ENCODE measurements around the gene GPSM1. TPM values are rescaled to one million over a fixed set of nuclear protein-coding genes. Genes with fewer than 3 reads are reported as not detected.
A peak's percentile ranks its signal among the peaks of the same experiment; 100 is the strongest.

The GPSM1 gene
- total RNA-seq, 1 donor = 54.8 TPM

GRCh38 chr9:136372561-136373299 lies 45.4 kb downstream of the GPSM1 start:
- TF ChIP-seq, protein P1, sequence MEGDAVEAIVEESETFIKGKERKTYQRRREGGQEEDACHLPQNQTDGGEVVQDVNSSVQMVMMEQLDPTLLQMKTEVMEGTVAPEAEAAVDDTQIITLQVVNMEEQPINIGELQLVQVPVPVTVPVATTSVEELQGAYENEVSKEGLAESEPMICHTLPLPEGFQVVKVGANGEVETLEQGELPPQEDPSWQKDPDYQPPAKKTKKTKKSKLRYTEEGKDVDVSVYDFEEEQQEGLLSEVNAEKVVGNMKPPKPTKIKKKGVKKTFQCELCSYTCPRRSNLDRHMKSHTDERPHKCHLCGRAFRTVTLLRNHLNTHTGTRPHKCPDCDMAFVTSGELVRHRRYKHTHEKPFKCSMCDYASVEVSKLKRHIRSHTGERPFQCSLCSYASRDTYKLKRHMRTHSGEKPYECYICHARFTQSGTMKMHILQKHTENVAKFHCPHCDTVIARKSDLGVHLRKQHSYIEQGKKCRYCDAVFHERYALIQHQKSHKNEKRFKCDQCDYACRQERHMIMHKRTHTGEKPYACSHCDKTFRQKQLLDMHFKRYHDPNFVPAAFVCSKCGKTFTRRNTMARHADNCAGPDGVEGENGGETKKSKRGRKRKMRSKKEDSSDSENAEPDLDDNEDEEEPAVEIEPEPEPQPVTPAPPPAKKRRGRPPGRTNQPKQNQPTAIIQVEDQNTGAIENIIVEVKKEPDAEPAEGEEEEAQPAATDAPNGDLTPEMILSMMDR (IDR thresholded peaks at IDR 0.05; ENCODE audit: insufficient read depth, low read depth, low read length) = peak; percentile 50

DNA sequence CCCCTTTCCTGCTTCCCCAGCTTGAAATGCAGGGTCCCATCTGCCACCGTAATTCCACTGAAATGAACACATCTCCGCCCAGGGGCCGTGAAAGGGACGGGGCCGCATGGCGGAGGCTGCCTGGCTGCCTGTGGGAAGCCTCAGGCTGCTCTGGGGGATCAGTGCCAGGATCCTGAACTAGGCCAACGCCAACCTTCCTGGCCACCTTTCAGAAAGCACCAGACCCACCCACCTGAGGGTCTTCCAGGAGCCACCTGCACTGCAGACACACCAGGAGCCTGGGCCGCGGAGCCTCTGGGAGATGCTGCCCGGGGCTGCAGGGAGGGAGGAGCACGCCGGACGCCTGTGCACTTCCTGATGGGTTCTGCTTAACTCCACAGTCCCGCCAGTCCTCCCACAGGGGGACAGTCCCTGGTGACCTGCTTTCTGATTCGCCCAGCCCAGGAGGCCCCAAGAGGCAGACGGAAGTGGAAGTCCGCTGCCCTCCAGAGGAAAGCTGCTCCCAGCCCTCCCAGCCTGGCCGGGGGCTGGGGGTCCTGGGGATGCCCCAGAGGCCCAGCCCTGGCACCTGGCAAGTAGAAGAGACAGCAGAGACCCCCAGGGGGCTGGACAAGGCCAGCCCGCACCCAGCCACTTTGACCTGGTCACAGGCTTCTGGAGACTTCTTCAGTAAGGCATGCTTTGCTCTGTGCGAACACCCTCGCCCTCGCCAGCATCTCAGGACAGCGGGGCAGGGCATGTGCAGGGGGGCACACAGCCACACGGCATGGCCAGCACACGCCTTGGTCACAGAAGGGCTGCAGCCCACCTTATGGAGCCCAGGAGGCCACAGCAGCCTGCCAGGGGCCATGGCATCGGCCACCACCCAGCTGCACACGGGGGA lies 46.2 kb downstream of the GPSM1 start, which contains the start of gene CARD9:
CARD9 (minus strand) TSS at position 370 of the 883 bp plus-strand sequence. CDS start 1,591 bp downstream, outside the sequence.
- DNase-seq (ENCODE audit: low read depth) = peak; percentile 45
- H3K4me3 ChIP-seq (ENCODE audit: low read depth, low read length) = peak within 1 kb of the TSS; percentile 39
- TF ChIP-seq, protein P1 (IDR thresholded peaks at IDR 0.05; ENCODE audit: insufficient read depth, low read depth, low read length) = no peak

More at GRCh38 chr9:136372561-136373299, 45.4 kb downstream of the GPSM1 start:
- DNase-seq (ENCODE audit: low read depth) = peak; percentile 90
- H3K4me3 ChIP-seq (ENCODE audit: low read depth, low read length) = peak overlapping the region; percentile 39

GRCh38 chr9:136374183-136374575 lies 46.8 kb downstream of the GPSM1 start:
- TF ChIP-seq, protein P1 (IDR thresholded peaks at IDR 0.05; ENCODE audit: insufficient read depth, low read depth, low read length) = no peak
- no peak for DNase-seq (ENCODE audit: low read depth)

GRCh38 chr9:136375096-136375495 lies 47.8 kb downstream of the GPSM1 start:
- no peak for DNase-seq (ENCODE audit: low read depth)
- H3K4me3 ChIP-seq (ENCODE audit: low read depth, low read length) = no peak overlapping the region
- TF ChIP-seq, protein P1 (IDR thresholded peaks at IDR 0.05; ENCODE audit: insufficient read depth, low read depth, low read length) = no peak

More at GRCh38 chr9:136374183-136374575, 46.8 kb downstream of the GPSM1 start:
- no peak overlapping the region for H3K4me3 ChIP-seq (ENCODE audit: low read depth, low read length)

GRCh38 chr9:136376457-136376856 lies 49.1 kb downstream of the GPSM1 start:
- TF ChIP-seq, protein P1 (IDR thresholded peaks at IDR 0.05; ENCODE audit: insufficient read depth, low read depth, low read length) = no peak
- no peak for DNase-seq (ENCODE audit: low read depth)

GRCh38 chr9:136377341-136378169 lies 50.2 kb downstream of the GPSM1 start:
- no peak overlapping the region for H3K4me3 ChIP-seq (ENCODE audit: low read depth, low read length)
- no peak for DNase-seq (ENCODE audit: low read depth)
- TF ChIP-seq, protein P1 (IDR thresholded peaks at IDR 0.05; ENCODE audit: insufficient read depth, low read depth, low read length) = no peak

More at GRCh38 chr9:136376457-136376856, 49.1 kb downstream of the GPSM1 start:
- H3K4me3 ChIP-seq (ENCODE audit: low read depth, low read length) = no peak overlapping the region
